ENCODE data around the gene IGSF5. TPM values are rescaled to one million over a fixed set of nuclear protein-coding genes. Genes with fewer than 3 reads are reported as not detected.

Gene IGSF5
- total RNA-seq, 1 experiment from 2014 or later = not detected

DNA sequence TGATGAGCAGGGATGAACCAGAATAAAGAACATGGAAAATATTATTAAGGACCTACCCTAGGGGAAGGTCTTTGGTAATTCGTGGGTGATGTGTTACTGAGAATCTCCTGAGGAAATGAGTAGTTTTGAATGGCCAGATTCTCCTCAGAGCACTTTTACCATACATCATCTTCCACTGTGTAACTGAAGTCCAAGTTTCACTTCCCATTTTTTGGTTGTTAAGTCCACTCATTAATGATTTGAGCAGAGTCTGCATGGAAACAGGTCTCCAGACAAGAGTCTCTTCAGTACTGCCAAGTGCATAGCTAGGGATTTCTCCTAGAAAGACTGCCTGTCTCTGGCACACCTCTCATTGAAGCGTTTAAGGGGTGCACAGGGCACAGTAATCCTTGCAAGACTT lies 73.6 kb downstream of the IGSF5 start:
- POLR2A ChIA-PET (ENCODE audit: unreplicated experiment) = no interaction called here
- intact Hi-C loops (cut with micrococcal nuclease; ENCODE audit: unreplicated experiment) = no loop called here
- H3K27ac ChIP-seq = no peak overlapping the region

DNA sequence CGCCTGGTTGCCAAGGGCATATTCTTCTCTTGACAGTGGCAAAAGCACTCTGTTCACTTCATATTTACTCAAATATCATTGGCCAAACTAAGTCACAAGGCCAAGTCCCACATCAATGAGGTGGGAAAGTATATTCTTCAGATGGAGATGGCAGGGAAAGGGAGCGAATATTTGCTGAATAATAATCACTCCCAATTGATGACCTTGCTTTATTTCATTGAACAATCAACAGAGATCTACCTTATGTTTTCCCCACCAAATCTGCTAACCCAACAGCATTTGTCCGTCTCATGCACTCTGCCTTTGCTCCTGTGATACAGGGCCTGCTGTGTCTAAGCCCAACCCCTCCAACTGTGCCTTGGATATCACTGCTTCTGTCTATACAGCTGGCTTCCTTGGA lies 77.1 kb downstream of the IGSF5 start:
- no peaks in the 10 kb centered on the region for H3K79me2 ChIP-seq (ENCODE audit: low read depth)
- POLR2A ChIA-PET (ENCODE audit: unreplicated experiment) = no interaction called here
- BruUV-seq (replicated peaks) = no TSS peak
- no peaks in the 10 kb centered on the region for H3K9me2 ChIP-seq (ENCODE audit: insufficient read depth)
- no peak overlapping the region for H3K27ac ChIP-seq
- CTCF ChIA-PET = no interaction called here
- TF ChIP-seq EZH2 (IDR thresholded peaks at IDR 0.05; ENCODE audit: low read depth) = no peak
- TF ChIP-seq, protein P1, sequence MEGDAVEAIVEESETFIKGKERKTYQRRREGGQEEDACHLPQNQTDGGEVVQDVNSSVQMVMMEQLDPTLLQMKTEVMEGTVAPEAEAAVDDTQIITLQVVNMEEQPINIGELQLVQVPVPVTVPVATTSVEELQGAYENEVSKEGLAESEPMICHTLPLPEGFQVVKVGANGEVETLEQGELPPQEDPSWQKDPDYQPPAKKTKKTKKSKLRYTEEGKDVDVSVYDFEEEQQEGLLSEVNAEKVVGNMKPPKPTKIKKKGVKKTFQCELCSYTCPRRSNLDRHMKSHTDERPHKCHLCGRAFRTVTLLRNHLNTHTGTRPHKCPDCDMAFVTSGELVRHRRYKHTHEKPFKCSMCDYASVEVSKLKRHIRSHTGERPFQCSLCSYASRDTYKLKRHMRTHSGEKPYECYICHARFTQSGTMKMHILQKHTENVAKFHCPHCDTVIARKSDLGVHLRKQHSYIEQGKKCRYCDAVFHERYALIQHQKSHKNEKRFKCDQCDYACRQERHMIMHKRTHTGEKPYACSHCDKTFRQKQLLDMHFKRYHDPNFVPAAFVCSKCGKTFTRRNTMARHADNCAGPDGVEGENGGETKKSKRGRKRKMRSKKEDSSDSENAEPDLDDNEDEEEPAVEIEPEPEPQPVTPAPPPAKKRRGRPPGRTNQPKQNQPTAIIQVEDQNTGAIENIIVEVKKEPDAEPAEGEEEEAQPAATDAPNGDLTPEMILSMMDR (conservative IDR thresholded peaks at IDR 0.05) = no peak
- H4K20me1 ChIP-seq (ENCODE audit: insufficient read depth) = no peaks in the 10 kb centered on the region
- H3K4me3 ChIP-seq = no peak overlapping the region
- H3K27me3 ChIP-seq (ENCODE audit: insufficient read depth, low read depth) = no peaks in the 10 kb centered on the region
- intact Hi-C loops (cut with micrococcal nuclease; ENCODE audit: unreplicated experiment) = no loop called here
- H3K36me3 ChIP-seq (ENCODE audit: low read depth) = no peaks in the 10 kb centered on the region
- H2AFZ ChIP-seq = no peak overlapping the region
- no peaks in the 10 kb centered on the region for H3K9me3 ChIP-seq (ENCODE audit: insufficient read depth, low read depth)
- H3K4me1 ChIP-seq (replicated peaks; ENCODE audit: insufficient read depth) = no peaks in the 10 kb centered on the region
- H3K4me2 ChIP-seq = no peak overlapping the region
- no peak for DNase-seq
- no peaks in the 10 kb centered on the region for H3F3A ChIP-seq (ENCODE audit: insufficient read depth, low read depth)

More for the DNA sequence above, 73.6 kb downstream of the IGSF5 start:
- no TSS peak for BruUV-seq (replicated peaks)
- Histone ChIP-seq H3K9me2 (ENCODE audit: insufficient read depth) (no peaks in the 10 kb centered on the region), H3K4me3 (no peak overlapping the region), H3K79me2 (ENCODE audit: low read depth) (no peaks in the 10 kb centered on the region), H3K36me3 (ENCODE audit: low read depth) (no peaks in the 10 kb centered on the region), H3K4me2 (no peak overlapping the region), H2AFZ (no peak overlapping the region), H3K9me3 (ENCODE audit: insufficient read depth, low read depth) (no peaks in the 10 kb centered on the region), H3K4me1 (replicated peaks; ENCODE audit: insufficient read depth) (no peaks in the 10 kb centered on the region), H4K20me1 (ENCODE audit: insufficient read depth) (no peaks in the 10 kb centered on the region), H3F3A (ENCODE audit: insufficient read depth, low read depth) (no peaks in the 10 kb centered on the region), H3K27me3 (ENCODE audit: insufficient read depth, low read depth) (no peaks in the 10 kb centered on the region)
- no peak for DNase-seq
- TF ChIP-seq, protein P1 (conservative IDR thresholded peaks at IDR 0.05) = no peak
- TF ChIP-seq EZH2 (IDR thresholded peaks at IDR 0.05; ENCODE audit: low read depth) = no peak
- CTCF ChIA-PET = no interaction called here

DNA sequence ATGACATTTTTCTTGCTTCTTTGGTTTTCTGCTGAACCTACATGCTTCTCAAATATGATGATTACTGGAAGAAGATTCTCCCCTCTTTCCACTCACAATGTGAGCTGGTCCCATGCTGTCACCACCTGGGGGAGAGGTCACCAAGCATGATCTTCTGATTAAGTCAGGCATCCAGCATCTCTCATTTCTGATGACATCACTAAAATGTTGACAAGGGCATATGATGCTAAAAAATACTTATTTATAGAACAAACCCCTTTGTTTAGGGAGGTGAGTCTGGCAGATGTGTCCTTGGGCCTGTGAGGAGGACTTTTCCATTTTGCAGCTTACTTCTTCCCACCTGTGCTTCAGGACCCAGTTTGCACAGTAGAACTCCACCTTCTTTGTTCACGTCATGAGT lies 80.3 kb downstream of the IGSF5 start:
- intact Hi-C loops (cut with micrococcal nuclease; ENCODE audit: unreplicated experiment) = no loop called here

More for the DNA sequence above, 80.3 kb downstream of the IGSF5 start:
- CTCF ChIA-PET = no interaction called here
- Histone ChIP-seq H3F3A (ENCODE audit: insufficient read depth, low read depth) (no peaks in the 10 kb centered on the region), H3K4me3 (no peak overlapping the region), H3K9me3 (ENCODE audit: insufficient read depth, low read depth) (no peaks in the 10 kb centered on the region), H3K4me2 (no peak overlapping the region), H3K36me3 (ENCODE audit: low read depth) (no peaks in the 10 kb centered on the region), H3K4me1 (replicated peaks; ENCODE audit: insufficient read depth) (no peaks in the 10 kb centered on the region), H3K27me3 (ENCODE audit: insufficient read depth, low read depth) (no peaks in the 10 kb centered on the region), H2AFZ (no peak overlapping the region), H4K20me1 (ENCODE audit: insufficient read depth) (no peaks in the 10 kb centered on the region), H3K79me2 (ENCODE audit: low read depth) (no peaks in the 10 kb centered on the region), H3K27ac (no peak overlapping the region), H3K9me2 (ENCODE audit: insufficient read depth) (no peaks in the 10 kb centered on the region)
- DNase-seq = no peak
- POLR2A ChIA-PET (ENCODE audit: unreplicated experiment) = no interaction called here
- TF ChIP-seq, protein P1 (conservative IDR thresholded peaks at IDR 0.05) = no peak
- TF ChIP-seq EZH2 (IDR thresholded peaks at IDR 0.05; ENCODE audit: low read depth) = no peak
- no TSS peak for BruUV-seq (replicated peaks)
